ENCODE measurements around the gene ZNF438. TPM values are rescaled to one million over a fixed set of nuclear protein-coding genes. Genes with fewer than 3 reads are reported as not detected.
"Not testable (repeated sequence)": the region's sequence is repeated elsewhere in the genome, so short reads cannot be mapped to it uniquely, and the experiment has no call there.

The ZNF438 gene
- total RNA-seq, 1 experiment from 2014 or later: 1.3 TPM

GRCh38 chr10:31051703-31052102, 20.0 kb upstream of the ZNF438 start:
- no peak for DNase-seq (ENCODE audit: low spot score)

- no peak for DNase-seq (ENCODE audit: low spot score)
These were observed 11.0 kb upstream of the ZNF438 start for GRCh38 chr10:31042670-31043069.

- DNase-seq (ENCODE audit: low spot score): no peak
These were observed 9.3 kb upstream of the ZNF438 start for GRCh38 chr10:31041011-31041410.

GRCh38 chr10:31039006-31039405, 7.3 kb upstream of the ZNF438 start:
- DNase-seq (ENCODE audit: low spot score): not testable (repeated sequence)

GRCh38 chr10:31037749-31038148, 6.1 kb upstream of the ZNF438 start:
- DNase-seq (ENCODE audit: low spot score): no peak

GRCh38 chr10:31036209-31036608, 4.5 kb upstream of the ZNF438 start:
- DNase-seq (ENCODE audit: low spot score): peak; percentile 48

- no peak for DNase-seq (ENCODE audit: low spot score)
These were observed 3.7 kb upstream of the ZNF438 start for GRCh38 chr10:31035266-31035798.

- DNase-seq (ENCODE audit: low spot score): peak; percentile 79
These were observed 2.6 kb upstream of the ZNF438 start for GRCh38 chr10:31034098-31034909.

GRCh38 chr10:31033147-31033546, 1.5 kb upstream of the ZNF438 start:
- no peak for DNase-seq (ENCODE audit: low spot score)

- DNase-seq (ENCODE audit: low spot score): peak; percentile 76
These were observed 830 bp upstream of the ZNF438 start for GRCh38 chr10:31032258-31033132.

- DNase-seq (ENCODE audit: low spot score): no peak
These were observed 484 bp downstream of the ZNF438 start for GRCh38 chr10:31031205-31031557.

- no peak for DNase-seq (ENCODE audit: low spot score)
These were observed 865 bp downstream of the ZNF438 start for GRCh38 chr10:31030800-31031199.

- no peak for DNase-seq (ENCODE audit: low spot score)
These were observed 1.4 kb downstream of the ZNF438 start for GRCh38 chr10:31030260-31030659.

GRCh38 chr10:31028081-31028480, 3.6 kb downstream of the ZNF438 start:
- no peak for DNase-seq (ENCODE audit: low spot score)

GRCh38 chr10:31026279-31026678, 5.4 kb downstream of the ZNF438 start:
- not testable (repeated sequence) for DNase-seq (ENCODE audit: low spot score)

- no peak for DNase-seq (ENCODE audit: low spot score)
These were observed 6.5 kb downstream of the ZNF438 start for GRCh38 chr10:31025142-31025541.

GRCh38 chr10:31023558-31023957, 8.1 kb downstream of the ZNF438 start:
- no peak for DNase-seq (ENCODE audit: low spot score)

GRCh38 chr10:31020209-31020608, 11.5 kb downstream of the ZNF438 start:
- no peak for DNase-seq (ENCODE audit: low spot score)

- DNase-seq (ENCODE audit: low spot score): no peak
These were observed 12.7 kb downstream of the ZNF438 start for GRCh38 chr10:31018962-31019361.

- DNase-seq (ENCODE audit: low spot score): no peak
These were observed 13.3 kb downstream of the ZNF438 start for GRCh38 chr10:31018356-31018750.

- DNase-seq (ENCODE audit: low spot score): no peak
These were observed 13.9 kb downstream of the ZNF438 start for GRCh38 chr10:31017534-31018355.

Measured in H4 (cell line).